ENCODE measurements around the gene SLC17A1.

Gene SLC17A1, protein sequence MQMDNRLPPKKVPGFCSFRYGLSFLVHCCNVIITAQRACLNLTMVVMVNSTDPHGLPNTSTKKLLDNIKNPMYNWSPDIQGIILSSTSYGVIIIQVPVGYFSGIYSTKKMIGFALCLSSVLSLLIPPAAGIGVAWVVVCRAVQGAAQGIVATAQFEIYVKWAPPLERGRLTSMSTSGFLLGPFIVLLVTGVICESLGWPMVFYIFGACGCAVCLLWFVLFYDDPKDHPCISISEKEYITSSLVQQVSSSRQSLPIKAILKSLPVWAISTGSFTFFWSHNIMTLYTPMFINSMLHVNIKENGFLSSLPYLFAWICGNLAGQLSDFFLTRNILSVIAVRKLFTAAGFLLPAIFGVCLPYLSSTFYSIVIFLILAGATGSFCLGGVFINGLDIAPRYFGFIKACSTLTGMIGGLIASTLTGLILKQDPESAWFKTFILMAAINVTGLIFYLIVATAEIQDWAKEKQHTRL

GRCh38 chr6:25831532-25832306 is at the start of gene SLC17A1:
SLC17A1 (minus strand) TSS chr6:25832052; CDS start chr6:25830557, 1,495 bp downstream.
- DNase-seq (ENCODE audit: low read depth in 1 of 2, low spot score in 1 of 2): no peak
- TF ChIP-seq JUND (IDR thresholded peaks at IDR 0.05; ENCODE audit: low read depth): no peak
- in situ Hi-C loops (cut with HindIII; ENCODE audit: low pct_unique_long_range_greater_than_20kb, low sequenced_read_pairs): no loop called here

DNA sequence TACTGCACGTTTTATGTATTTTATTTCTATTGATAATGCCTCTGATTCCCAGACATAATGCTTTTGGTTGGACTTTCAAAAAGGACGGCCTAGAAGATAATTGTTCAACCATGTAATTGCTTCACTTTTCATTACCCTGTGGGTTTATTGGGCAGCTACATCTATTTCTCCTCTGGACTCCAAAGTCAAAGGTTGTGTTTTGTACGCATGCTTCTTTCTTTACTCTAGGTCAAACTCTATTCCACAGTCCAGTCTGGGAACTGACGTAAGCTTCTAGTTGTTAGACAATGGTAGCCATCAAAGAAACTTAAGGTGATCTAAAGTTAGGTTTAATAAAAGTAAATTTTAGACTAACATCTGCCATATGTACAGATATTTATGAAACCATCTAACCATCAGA is 48.7 kb upstream of the SLC17A1 start:
- DNase-seq (ENCODE audit: low read depth in 1 of 2, low spot score in 1 of 2): no peak
- no peak for TF ChIP-seq JUND (IDR thresholded peaks at IDR 0.05; ENCODE audit: low read depth)
- in situ Hi-C loops (cut with HindIII; ENCODE audit: low pct_unique_long_range_greater_than_20kb, low sequenced_read_pairs): no loop called here

GRCh38 chr6:25878721-25879322 is 47.0 kb upstream of the SLC17A1 start:
- in situ Hi-C loops (cut with HindIII; ENCODE audit: low pct_unique_long_range_greater_than_20kb, low sequenced_read_pairs): no loop called here
- no peak for DNase-seq (ENCODE audit: low read depth in 1 of 2, low spot score in 1 of 2)
- no peak for TF ChIP-seq JUND (IDR thresholded peaks at IDR 0.05; ENCODE audit: low read depth)

GRCh38 chr6:25875926-25876602 is 44.2 kb upstream of the SLC17A1 start:
- no peak for DNase-seq (ENCODE audit: low read depth in 1 of 2, low spot score in 1 of 2)
- in situ Hi-C loops (cut with HindIII; ENCODE audit: low pct_unique_long_range_greater_than_20kb, low sequenced_read_pairs): no loop called here
- no peak for TF ChIP-seq JUND (IDR thresholded peaks at IDR 0.05; ENCODE audit: low read depth)

GRCh38 chr6:25875563-25875905 is 43.7 kb upstream of the SLC17A1 start:
- in situ Hi-C loops (cut with HindIII; ENCODE audit: low pct_unique_long_range_greater_than_20kb, low sequenced_read_pairs): no loop called here
- TF ChIP-seq JUND (IDR thresholded peaks at IDR 0.05; ENCODE audit: low read depth): no peak
- DNase-seq (ENCODE audit: low read depth in 1 of 2, low spot score in 1 of 2): no peak

DNA sequence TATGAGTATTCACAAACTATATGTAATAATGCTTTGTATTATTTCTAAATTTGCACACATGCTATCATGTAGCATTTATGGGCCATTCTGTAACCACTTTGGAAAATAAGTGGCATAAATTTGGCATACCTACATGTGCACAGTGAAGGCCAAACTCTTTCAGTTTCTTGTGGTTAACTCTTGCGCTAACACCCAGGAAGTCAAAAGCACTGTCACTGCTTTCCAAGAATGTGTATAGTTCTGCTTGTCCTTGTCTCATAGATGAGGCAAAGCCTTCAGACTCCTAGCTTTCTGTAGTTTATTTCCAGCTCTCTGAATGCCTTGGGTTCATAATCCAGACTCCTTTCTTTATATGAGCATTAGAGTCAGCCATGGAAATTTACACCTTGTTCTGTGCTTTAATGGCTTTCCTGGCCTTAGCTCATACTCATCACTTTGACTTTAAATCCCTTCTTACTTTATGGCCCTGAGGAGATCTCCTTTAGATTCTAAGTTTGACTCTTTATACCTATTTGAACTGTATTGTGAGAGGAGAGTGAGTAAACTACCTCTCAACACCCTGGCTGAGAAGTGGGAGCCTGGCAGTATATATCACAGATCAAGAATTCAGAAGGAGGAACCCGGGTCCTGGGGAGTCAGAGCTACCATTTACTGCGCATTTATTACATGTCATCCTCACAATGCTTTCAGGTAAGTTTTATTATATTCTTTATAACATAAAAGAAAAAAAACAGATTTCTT is 43.1 kb upstream of the SLC17A1 start:
- no peak for DNase-seq (ENCODE audit: low read depth in 1 of 2, low spot score in 1 of 2)

GRCh38 chr6:25874118-25874517 is 42.3 kb upstream of the SLC17A1 start, which contains the start of gene SLC17A3:
SLC17A3 (minus strand) TSS chr6:25874243; CDS start chr6:25868387, 5,856 bp downstream.
- no peak for TF ChIP-seq JUND (IDR thresholded peaks at IDR 0.05; ENCODE audit: low read depth)
- in situ Hi-C loops (cut with HindIII; ENCODE audit: low pct_unique_long_range_greater_than_20kb, low sequenced_read_pairs): no loop called here

More for the DNA sequence above, 43.1 kb upstream of the SLC17A1 start:
- TF ChIP-seq JUND (IDR thresholded peaks at IDR 0.05; ENCODE audit: low read depth): no peak
- in situ Hi-C loops (cut with HindIII; ENCODE audit: low pct_unique_long_range_greater_than_20kb, low sequenced_read_pairs): no loop called here

GRCh38 chr6:25872814-25873213 is 41.0 kb upstream of the SLC17A1 start:
- TF ChIP-seq JUND (IDR thresholded peaks at IDR 0.05; ENCODE audit: low read depth): no peak
- DNase-seq (ENCODE audit: low read depth in 1 of 2, low spot score in 1 of 2): no peak
- in situ Hi-C loops (cut with HindIII; ENCODE audit: low pct_unique_long_range_greater_than_20kb, low sequenced_read_pairs): no loop called here

More at GRCh38 chr6:25874118-25874517, 42.3 kb upstream of the SLC17A1 start, which contains the start of gene SLC17A3:
- no peak for DNase-seq (ENCODE audit: low read depth in 1 of 2, low spot score in 1 of 2)

DNA sequence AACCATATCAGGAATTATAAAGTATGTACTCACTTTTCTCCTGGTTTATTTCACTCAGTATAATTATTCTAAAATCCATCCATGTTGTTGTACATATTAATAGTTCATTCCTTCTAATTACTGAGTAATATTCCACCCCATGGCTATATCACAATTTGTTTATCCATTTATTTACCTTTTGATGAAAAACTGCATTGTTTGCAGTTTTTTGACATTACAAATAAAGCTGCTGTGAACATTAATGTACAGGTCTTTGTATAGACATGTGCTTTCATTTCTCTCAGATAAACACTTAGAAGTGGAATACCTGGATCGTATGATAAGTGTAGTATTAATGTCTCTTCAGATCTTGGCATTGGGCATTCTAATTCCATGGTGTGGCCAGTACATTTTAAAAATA is 38.0 kb upstream of the SLC17A1 start:
- no peak for TF ChIP-seq JUND (IDR thresholded peaks at IDR 0.05; ENCODE audit: low read depth)
- in situ Hi-C loops (cut with HindIII; ENCODE audit: low pct_unique_long_range_greater_than_20kb, low sequenced_read_pairs): no loop called here
- no peak for DNase-seq (ENCODE audit: low read depth in 1 of 2, low spot score in 1 of 2)

- no peak for TF ChIP-seq JUND (IDR thresholded peaks at IDR 0.05; ENCODE audit: low read depth)
- in situ Hi-C loops (cut with HindIII; ENCODE audit: low pct_unique_long_range_greater_than_20kb, low sequenced_read_pairs): no loop called here
- DNase-seq (ENCODE audit: low read depth in 1 of 2, low spot score in 1 of 2): no peak
These were observed 36.8 kb upstream of the SLC17A1 start for GRCh38 chr6:25868436-25869183.

DNA sequence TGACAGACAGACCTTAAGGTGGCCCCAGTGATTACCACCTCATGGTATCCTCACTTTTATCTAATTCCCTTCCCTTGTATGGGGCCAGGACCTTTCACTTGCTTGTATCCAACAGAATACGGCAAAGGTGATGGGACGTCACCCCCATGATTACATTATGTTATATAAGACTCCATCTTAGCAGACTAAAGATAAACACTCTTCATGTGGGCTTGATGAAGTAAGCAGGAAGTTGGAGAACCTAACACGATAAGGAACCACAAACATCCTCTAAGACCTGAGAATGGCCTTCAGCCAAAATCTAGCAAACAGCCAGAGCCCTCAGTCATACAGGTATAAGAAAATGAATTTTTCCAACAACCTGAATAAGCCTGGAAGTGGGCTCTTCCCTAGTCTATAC is 34.2 kb upstream of the SLC17A1 start:
- no peak for TF ChIP-seq JUND (IDR thresholded peaks at IDR 0.05; ENCODE audit: low read depth)
- in situ Hi-C loops (cut with HindIII; ENCODE audit: low pct_unique_long_range_greater_than_20kb, low sequenced_read_pairs): no loop called here
- no peak for DNase-seq (ENCODE audit: low read depth in 1 of 2, low spot score in 1 of 2)
